Transverse colon (tissue), 4 donors: ENCODE results near the gene FNTB.
A peak's percentile ranks its signal among the peaks of the same experiment; 100 is the strongest.

Source experiments
- CTCF ChIP-seq, 5 experiments: fragments of 200-600 bp in 3 of 5; fragments of 450-650 bp in 2 of 5; sonication (generic) in 3 of 5; IDR thresholded peaks; 1 replicate in 2 of 5; 2 replicates in 3 of 5; pipeline ENCODE4 v1.5.1; 2016 to 2017; ENCODE audit warnings: antibody characterized with exemption in 5 of 5, inconsistent platforms in 3 of 5, mild to moderate bottlenecking in 2 of 5, moderate library complexity in 1 of 5
- EP300 ChIP-seq: sonication (generic); formaldehyde crosslinking; IDR thresholded peaks from one replicate; pipeline ENCODE4 v1.6.1; 2017; ENCODE audit warnings: antibody characterized with exemption, low read depth
- POLR2A ChIP-seq: fragments of 450-650 bp; IDR thresholded peaks from one replicate; pipeline ENCODE4 v1.6.1; 2016; ENCODE audit warnings: antibody characterized with exemption, mild to moderate bottlenecking, moderate library complexity
- POLR2AphosphoS5 ChIP-seq, 3 donors: sonication (generic); formaldehyde crosslinking; IDR thresholded peaks; one replicate each; pipeline ENCODE4 v1.6.1; 2016; ENCODE audit warnings: antibody characterized with exemption in 3 of 3

- TF ChIP-seq POLR2A (no peak), CTCF (IDR thresholded peaks at IDR 0.05) (no peak), EP300 (no peak), POLR2AphosphoS5 (IDR thresholded peaks at IDR 0.05) (peak in 2 of 3 donors; percentile 53 to 61)
Measured at GRCh38 chr14:65095633-65096205, 109.0 kb downstream of the FNTB start.
